ENCODE data around the gene STARD13. TPM values are rescaled to one million over a fixed set of nuclear protein-coding genes. Genes with fewer than 3 reads are reported as not detected.

STARD13 gene
- total and polyA plus RNA-seq, 2 donors: 26.7 to 67.8 TPM

DNA sequence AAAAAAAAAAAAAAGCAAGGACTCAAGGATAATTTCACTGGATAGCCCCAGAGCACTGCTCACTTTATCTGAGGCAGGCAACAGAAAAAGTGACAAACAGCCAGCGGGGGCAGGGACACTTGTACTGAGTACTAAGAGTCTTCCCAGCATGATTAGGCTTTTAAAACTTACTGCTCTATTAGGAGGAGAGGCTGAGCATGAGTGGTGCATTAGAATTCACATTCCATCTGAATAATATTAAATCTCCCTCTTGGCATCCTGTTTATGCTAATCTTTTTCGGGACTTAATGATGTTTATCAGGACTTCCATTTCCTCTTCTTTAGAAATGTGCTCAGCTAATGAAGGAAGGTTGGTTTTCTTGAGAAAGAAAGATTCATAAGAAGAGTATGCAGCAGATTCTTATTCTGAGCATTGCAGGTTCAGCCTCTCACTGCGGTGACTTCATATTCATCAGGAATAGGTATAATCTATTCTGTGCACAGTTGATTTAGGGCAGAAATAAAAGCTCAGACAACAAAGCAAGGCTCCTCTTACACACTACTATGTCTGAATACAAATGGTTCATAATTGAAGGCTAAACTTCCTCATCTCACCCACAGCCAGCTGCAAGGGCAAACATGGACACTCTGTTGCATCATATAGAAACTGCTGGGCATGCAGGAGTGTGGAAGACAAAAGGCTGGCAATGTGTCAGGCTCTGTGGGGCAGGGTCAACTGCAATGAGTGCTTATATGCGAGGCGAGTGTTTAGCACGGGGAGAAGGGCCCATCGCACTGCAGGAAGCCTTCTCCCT, 162.3 kb downstream of the STARD13 start:
- 62% methylated on average over 7 of the region's 7 CpGs for WGBS
- Histone ChIP-seq H3K4me3 (ENCODE audit: low read depth, low read length) (no peak overlapping the region), H3K4me1 (ENCODE audit: insufficient read depth) (no peaks in the 10 kb centered on the region), H3K36me3 (ENCODE audit: insufficient read depth) (no peaks in the 10 kb centered on the region), H3K27ac (ENCODE audit: low read depth) (no peak overlapping the region)
- no peak for DNase-seq (ENCODE audit: extremely low spot score)

DNA sequence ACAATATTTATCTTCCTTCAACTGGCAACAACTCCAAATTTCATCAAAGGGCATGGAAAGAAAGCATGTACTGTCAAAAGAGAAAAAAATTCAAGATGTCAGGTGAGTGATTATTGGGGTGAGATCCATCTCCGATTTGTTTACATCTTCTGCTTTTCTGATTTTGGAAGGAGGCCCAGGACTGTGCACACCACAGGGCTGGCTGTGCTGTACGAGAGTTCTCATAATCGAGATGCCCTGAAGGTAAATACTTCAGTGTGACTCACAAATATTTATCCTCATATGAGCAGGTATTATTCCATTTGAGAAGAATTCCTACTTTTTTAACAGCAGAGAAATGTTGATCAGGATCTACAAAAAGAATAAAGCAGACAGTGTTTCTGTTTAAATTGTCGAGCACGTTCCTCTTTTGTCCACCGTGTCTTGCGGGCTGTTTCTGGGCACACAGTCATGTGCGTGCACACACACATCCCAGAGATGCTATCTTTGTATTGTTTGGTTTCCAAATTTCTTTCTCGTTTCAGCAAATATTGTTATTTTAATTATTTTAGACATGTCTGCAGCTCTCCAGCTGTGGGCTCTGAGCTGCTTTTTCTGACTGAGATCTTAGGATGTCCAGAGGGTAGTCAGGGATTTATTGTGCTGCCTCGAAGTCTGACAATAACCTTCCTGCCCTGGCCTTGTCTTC, 165.6 kb downstream of the STARD13 start:
- no peak for DNase-seq (ENCODE audit: extremely low spot score)
- Histone ChIP-seq H3K27ac (ENCODE audit: low read depth) (no peak overlapping the region), H3K4me3 (ENCODE audit: low read depth, low read length) (no peak overlapping the region), H3K4me1 (ENCODE audit: insufficient read depth) (no peaks in the 10 kb centered on the region), H3K36me3 (ENCODE audit: insufficient read depth) (no peaks in the 10 kb centered on the region)
- WGBS: 58% methylated on average over 10 of the region's 10 CpGs

DNA sequence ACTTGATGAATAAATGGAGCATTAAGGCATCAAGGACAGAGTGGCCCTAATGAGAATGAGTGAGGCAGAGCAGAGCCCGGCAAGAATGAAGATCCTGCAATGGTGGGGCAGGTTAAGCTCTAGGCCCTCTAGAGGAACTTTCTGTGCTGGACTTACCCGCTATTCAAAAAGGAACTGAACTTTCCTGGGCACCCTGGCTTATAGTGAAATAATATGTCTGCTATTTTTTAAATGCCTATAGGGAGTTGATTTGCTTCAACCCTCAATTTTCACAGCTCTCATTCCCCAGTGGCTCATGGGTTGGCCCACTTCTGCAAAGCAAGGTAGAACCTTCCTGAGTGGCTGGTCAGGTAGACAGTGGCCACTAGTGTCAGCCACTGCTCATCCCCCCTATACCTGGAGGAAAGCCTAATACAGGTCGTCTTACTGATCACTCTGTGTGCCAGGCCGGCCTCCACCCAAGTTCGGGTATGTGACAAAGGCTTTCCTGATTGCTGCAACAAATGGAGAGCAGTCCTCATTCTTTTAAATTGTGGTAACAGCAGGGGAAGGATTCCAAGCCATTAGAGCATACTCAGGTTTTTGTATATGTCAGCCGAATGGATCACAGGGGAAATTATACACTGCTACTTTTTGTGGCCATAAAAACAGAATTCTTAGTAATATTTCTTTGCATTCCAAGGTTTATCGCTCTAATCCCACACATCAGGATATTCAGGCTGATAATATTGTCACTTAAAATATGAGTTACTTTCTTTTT, 166.4 kb downstream of the STARD13 start:
- Histone ChIP-seq H3K27ac (ENCODE audit: low read depth) (no peak overlapping the region), H3K36me3 (ENCODE audit: insufficient read depth) (no peaks in the 10 kb centered on the region)
- 82% methylated on average over 7 of the region's 7 CpGs for WGBS

DNA sequence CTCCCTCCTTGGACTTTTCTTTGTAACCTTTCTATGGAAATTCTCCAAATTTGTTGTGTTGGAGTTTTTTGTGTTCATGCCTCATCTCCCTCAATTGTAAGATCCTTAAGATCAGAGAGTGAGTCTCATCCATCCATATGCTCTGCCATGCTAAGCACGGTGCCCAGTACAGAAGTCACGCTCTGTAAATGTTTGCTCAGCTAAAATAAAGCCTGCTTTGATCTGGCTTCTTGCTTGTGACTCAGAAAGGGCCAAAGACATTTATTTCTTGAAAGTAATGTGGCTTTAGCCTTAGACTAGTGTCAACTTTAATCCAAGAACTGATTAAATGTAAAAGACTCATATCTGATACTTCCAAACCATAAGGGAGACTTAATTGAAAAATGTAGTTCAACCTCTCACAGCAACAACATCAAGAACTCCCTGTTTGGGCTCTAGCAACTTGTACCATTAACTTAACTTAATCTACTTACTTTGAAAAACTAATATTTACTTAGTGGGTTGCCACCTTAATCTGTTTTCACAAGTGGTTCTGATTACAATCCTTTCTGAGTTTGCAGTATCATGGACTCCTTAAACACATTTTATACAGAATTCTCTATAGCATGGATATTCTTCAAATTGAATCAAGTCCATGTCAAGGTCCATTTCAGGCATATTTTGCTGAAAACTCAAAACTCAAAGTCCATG, 169.1 kb downstream of the STARD13 start:
- H3K36me3 ChIP-seq (ENCODE audit: insufficient read depth): no peaks in the 10 kb centered on the region

More for the DNA sequence above, 166.4 kb downstream of the STARD13 start:
- no peaks in the 10 kb centered on the region for H3K4me1 ChIP-seq (ENCODE audit: insufficient read depth)
- DNase-seq (ENCODE audit: extremely low spot score): no peak
- H3K4me3 ChIP-seq (ENCODE audit: low read depth, low read length): no peak overlapping the region

DNA sequence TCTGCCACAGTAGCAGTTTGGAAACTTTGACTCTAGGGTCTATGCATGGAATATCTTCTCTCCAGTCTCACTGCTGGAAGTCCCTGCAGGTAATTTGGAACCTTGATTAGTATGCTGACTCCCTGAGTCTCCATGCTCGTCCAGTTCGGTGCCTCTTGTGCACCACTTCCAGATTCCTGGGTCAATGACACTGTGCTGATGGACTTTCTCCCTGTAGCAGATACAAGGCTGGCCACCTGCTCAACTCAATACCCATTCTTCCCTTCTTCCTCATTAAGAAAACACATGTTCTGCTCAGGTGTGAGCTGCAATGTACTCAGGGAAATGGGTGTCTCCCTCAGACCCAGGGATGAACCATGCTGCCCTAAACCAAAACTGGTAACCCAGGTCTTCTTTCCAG, 170.3 kb downstream of the STARD13 start:
- DNase-seq (ENCODE audit: extremely low spot score): no peak
- no peaks in the 10 kb centered on the region for H3K36me3 ChIP-seq (ENCODE audit: insufficient read depth)
- H3K4me3 ChIP-seq (ENCODE audit: low read depth, low read length): no peak overlapping the region
- no peak overlapping the region for H3K27ac ChIP-seq (ENCODE audit: low read depth)
- 95% methylated on average over 2 of the region's 2 CpGs for WGBS
- peaks cover 2% of the 10 kb centered on the region for H3K4me1 ChIP-seq (ENCODE audit: insufficient read depth)

More for the DNA sequence above, 169.1 kb downstream of the STARD13 start:
- H3K4me1 ChIP-seq (ENCODE audit: insufficient read depth): no peaks in the 10 kb centered on the region
- WGBS: 86% methylated on average over 2 of the region's 2 CpGs
- no peak for DNase-seq (ENCODE audit: extremely low spot score)
- no peak overlapping the region for H3K4me3 ChIP-seq (ENCODE audit: low read depth, low read length)
- no peak overlapping the region for H3K27ac ChIP-seq (ENCODE audit: low read depth)

DNA sequence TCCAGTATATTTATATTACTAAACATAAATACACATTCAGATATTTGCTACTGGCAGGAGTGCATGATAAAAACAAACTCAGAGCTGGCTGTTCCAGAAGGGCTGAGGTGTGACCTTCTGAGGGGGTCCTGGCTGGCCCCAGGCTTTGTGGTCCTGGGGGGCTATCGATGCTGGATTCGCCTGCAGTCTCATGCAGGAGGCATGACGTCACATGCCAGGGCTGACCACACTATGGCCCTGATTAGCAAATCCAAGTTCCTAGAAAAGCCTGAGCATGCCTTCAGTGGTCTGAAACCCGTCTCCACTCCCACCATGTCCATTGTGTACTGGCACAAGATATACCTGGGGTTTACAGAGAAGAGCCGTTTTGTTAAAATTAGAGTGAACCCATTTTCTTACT, 171.4 kb downstream of the STARD13 start:
- Histone ChIP-seq H3K36me3 (ENCODE audit: insufficient read depth) (no peaks in the 10 kb centered on the region), H3K4me3 (ENCODE audit: low read depth, low read length) (no peak overlapping the region), H3K27ac (ENCODE audit: low read depth) (no peak overlapping the region), H3K4me1 (ENCODE audit: insufficient read depth) (peaks cover 2% of the 10 kb centered on the region)
- no peak for DNase-seq (ENCODE audit: extremely low spot score)
- WGBS: 83% methylated on average over 5 of the region's 5 CpGs

DNA sequence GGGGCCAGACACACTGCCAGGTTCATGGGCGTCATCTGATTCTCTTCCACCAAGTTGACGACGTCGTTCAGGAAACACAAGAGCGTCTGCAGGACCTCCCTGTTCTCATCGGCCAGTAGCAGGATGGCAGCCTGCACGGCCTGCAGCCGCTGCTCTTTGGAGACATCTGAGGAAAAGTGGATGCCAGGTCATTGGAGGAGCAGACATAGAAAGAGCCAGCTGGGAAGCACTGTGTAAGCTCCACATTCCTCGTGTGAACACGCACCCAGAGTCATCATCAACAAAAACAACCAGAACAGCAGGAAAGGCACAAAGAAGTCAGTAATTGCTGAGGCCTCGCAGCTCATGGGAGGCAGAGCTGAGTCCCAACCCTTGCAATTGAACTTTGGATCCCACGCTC, 172.8 kb downstream of the STARD13 start:
- Histone ChIP-seq H3K4me1 (ENCODE audit: insufficient read depth) (peaks cover 2% of the 10 kb centered on the region), H3K36me3 (ENCODE audit: insufficient read depth) (no peaks in the 10 kb centered on the region), H3K27ac (ENCODE audit: low read depth) (no peak overlapping the region), H3K4me3 (ENCODE audit: low read depth, low read length) (no peak overlapping the region)
- 59% methylated on average over 12 of the region's 12 CpGs for WGBS
- DNase-seq (ENCODE audit: extremely low spot score): no peak

DNA sequence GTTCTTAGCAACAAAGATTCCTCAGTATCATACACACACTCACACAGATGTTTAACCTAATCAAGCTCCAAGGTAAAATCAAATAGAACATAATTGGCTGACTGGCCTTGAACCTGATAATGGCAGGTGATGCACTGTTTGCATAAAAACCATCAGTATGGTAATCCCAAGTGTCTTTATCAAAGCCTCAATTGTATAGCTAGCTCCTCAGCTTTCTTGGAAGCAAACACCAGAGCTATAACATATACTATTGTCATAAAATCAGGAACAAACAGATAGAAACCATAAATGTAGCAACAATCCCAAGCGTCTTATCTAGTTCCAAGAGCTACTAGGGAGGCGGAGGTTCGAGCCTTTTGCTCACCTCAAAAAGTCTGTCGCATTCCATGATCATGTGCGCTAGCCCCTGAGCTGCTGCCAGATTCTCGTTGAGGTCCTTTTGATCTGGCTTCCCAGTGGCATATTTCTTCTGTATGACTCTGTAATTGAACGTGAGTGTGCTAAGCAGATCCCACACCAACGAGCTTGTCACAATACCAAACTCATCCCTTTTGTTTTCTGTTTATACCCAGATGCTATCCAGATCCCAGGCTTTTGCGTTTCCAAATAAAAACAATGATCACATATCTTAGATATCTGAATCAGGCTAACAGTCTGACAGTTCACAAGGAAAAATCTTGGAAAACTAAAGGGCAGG, 174.0 kb downstream of the STARD13 start:
- Histone ChIP-seq H3K4me1 (ENCODE audit: insufficient read depth) (peaks cover 2% of the 10 kb centered on the region), H3K36me3 (ENCODE audit: insufficient read depth) (no peaks in the 10 kb centered on the region), H3K4me3 (ENCODE audit: low read depth, low read length) (no peak overlapping the region), H3K27ac (ENCODE audit: low read depth) (peak overlapping the region; percentile 18)
- DNase-seq (ENCODE audit: extremely low spot score): no peak
- 28% methylated on average over 9 of the region's 9 CpGs for WGBS

DNA sequence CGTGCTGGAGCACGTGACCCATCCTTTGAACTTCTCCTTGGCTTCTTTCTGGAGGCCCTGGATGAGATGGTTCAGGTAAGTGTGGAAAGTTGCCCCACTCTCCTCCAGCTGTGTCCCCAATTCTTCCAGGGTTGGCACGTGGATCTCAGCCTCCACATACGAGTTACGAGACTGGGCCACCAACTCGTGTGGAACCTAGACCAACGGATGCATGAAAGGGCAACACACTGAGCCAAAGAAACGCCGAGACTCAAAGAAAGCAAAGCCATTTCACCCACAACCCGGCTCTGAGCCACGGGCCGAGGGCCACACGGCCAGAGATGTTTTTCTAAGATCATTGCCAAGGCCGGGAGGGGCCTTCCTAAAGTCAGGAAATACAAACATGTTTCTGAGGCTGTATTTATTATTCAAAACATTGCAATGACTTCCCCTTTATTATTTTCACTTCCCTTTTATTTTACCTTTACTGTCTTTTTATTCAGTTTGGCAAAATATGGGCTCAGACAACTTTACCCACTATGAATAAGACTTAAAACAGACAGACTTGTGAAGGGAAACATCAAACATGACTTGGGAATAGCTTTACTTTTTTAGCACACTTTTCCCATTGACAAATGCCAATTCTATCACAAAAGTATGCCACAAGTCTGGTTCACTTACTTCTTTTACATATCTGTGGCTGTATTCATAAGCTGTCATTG, 174.7 kb downstream of the STARD13 start:
- no peak for DNase-seq (ENCODE audit: extremely low spot score)
- H3K27ac ChIP-seq (ENCODE audit: low read depth): peak overlapping the region; percentile 34
- no peak overlapping the region for H3K4me3 ChIP-seq (ENCODE audit: low read depth, low read length)
- H3K4me1 ChIP-seq (ENCODE audit: insufficient read depth): peaks cover 2% of the 10 kb centered on the region
- no peaks in the 10 kb centered on the region for H3K36me3 ChIP-seq (ENCODE audit: insufficient read depth)
- WGBS: 44% methylated on average over 14 of the region's 14 CpGs

DNA sequence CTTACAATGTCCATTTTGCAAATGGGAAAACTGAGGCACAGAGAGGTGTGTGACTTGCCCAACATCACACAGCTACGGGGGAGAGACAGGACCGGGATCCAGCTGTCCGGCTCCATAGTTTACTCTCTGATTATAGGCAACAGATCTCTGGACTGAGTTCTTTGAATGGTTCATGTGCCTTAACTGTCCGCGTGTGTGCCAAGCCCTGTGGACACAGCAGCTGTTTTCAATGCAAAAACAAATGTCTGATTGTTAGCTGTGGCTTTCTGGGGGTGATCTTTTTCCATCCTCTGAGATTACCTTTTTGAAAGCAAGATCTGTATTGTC, 175.2 kb downstream of the STARD13 start:
- Histone ChIP-seq H3K4me1 (ENCODE audit: insufficient read depth) (peaks cover 2% of the 10 kb centered on the region), H3K27ac (ENCODE audit: low read depth) (peak overlapping the region; percentile 34), H3K4me3 (ENCODE audit: low read depth, low read length) (no peak overlapping the region), H3K36me3 (ENCODE audit: insufficient read depth) (no peaks in the 10 kb centered on the region)
- 54% methylated on average over 5 of the region's 5 CpGs for WGBS
- DNase-seq (ENCODE audit: extremely low spot score): no peak

DNA sequence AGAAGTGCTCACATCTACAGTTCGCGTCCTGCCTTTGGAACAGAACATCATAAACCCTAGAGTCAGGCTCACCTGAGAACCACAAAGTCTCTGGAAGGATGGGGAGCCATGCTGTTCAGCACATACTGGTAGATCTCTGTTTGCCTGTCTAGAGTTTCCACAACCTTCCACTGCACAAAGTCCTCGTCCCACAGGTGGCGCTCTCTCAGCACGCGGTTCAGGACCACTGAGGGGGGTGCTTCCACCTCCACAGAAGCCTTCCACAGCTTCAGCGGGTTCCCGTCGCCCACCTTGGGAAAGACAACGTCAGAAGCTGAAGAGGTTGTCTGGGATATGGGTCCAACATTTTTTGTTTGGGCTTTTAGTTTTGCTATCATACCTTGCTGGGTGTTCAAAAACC, 175.8 kb downstream of the STARD13 start:
- no peak for DNase-seq (ENCODE audit: extremely low spot score)
- H3K4me3 ChIP-seq (ENCODE audit: low read depth, low read length): no peak overlapping the region
- WGBS: 79% methylated on average over 10 of the region's 10 CpGs
- H3K36me3 ChIP-seq (ENCODE audit: insufficient read depth): no peaks in the 10 kb centered on the region
- H3K27ac ChIP-seq (ENCODE audit: low read depth): no peak overlapping the region
- H3K4me1 ChIP-seq (ENCODE audit: insufficient read depth): peaks cover 2% of the 10 kb centered on the region

DNA sequence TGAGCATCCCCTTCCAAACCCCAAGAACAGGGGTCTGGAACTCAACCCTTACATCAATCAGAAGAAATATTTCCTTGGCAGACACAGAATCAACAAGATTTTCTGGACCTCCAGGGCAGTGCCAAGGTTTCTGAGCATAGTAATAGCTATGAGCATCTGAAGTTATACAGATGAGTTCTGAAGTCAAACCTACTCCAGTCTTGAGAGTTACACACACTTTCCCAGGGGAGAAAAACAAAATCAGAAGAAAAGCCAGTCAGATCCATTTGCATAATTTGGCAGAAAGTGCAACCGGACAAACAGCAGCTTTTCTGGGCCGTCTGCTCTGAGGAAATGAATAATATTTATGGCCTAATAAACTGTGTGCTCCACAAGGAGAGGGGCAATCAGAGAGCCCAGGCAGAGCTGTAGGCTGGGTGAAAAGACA, 176.3 kb downstream of the STARD13 start:
- no peaks in the 10 kb centered on the region for H3K36me3 ChIP-seq (ENCODE audit: insufficient read depth)
- no peak for DNase-seq (ENCODE audit: extremely low spot score)
- WGBS: 23% methylated on average over 2 of the region's 2 CpGs
- no peak overlapping the region for H3K4me3 ChIP-seq (ENCODE audit: low read depth, low read length)
- H3K4me1 ChIP-seq (ENCODE audit: insufficient read depth): peaks cover 2% of the 10 kb centered on the region
- no peak overlapping the region for H3K27ac ChIP-seq (ENCODE audit: low read depth)

All from urinary bladder (tissue), 4 donors.